GM19468 (cell line): ENCODE measurements around the gene RAPGEF2.

Source experiments
- ATAC-seq: cut with Tn5 transposase; IDR thresholded peaks from one replicate; pipeline ENCODE4 v1.9.1; 2021; ENCODE audit warnings: mild to moderate bottlenecking, moderate library complexity, moderate number of reproducible peaks; ENCODE audit not compliant: unreplicated experiment; ENCODE audit errors: extremely low read depth

RAPGEF2 gene

DNA sequence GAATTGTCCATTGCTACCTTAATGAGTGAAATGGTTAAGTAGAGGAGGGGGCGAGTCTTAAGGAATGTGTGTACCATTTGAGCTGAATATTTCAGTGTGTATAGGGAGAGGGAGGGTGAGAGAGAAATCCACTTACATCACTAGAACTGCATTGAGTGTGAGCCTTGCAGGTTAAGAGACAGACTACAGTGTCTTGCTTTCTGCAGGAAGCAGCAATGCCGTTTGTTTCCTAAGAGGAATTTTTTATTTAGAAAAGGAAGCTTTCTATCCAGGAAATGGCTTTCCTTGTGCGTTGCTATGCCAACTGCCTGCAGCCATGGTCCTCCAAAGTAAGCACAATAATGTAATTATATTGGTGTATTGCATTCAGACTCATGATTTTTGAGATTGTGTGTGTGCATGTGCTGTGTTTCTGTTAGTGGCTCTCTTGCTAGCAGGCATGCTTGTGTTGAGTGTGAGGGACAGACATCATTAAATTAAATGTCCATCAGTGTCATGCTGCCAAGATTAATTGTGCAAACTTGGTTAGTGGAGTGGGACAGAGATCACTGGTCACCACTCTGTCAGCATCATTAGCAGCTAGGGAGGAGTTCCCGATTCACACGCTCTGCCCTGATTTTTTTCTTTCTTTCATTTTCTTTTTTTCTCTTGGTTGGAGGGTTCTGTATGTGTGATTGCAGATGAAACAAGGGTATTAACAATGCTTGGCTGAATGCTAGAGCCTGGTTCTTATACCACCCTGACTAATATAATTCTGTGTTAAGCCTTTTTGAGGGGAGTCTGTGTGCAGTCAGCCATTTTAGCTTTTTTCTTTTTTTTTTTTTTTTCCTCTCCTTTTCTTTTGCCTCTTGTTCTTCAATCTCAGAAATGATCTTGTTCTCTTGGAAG, 164.3 kb downstream of the RAPGEF2 start:
- no peak for ATAC-seq

DNA sequence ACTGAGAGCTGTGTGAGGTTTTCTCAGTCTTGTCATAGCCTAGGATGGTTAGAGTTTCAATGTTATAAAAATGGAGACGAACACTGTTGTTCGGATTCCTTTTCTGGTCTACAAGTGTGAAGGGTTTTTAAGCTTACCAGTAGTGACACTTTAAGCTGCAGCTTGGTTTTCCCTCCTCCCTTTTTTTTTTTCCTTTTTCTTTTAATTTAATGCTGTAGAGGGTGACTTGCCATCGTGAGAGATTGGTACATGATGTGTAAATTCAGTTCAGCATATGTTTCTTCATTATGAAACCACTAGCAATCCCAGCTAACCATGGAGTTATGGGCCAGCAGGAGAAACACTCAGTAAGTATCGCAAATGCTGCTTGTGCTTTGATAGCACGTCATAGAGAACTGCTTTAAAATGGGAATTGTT, 165.0 kb downstream of the RAPGEF2 start:
- no peak for ATAC-seq

DNA sequence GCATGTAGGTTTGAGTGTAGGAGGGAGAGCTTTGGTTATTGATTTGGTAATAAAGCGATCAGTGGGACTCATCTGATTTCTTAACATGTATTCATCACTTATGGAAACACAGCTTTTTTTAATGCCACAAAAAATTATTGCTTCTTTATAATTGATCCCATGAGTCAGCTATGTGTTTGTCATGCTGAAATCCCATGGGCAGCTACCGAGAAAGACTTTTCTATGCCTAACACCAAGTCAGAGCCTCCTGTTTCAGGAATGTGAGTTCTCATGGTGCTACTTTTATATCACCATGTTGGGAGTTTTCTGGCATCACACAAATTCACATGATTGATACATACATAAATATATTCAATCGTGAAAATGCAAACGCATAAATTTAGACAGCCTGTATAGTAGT, 165.7 kb downstream of the RAPGEF2 start:
- no peak for ATAC-seq

DNA sequence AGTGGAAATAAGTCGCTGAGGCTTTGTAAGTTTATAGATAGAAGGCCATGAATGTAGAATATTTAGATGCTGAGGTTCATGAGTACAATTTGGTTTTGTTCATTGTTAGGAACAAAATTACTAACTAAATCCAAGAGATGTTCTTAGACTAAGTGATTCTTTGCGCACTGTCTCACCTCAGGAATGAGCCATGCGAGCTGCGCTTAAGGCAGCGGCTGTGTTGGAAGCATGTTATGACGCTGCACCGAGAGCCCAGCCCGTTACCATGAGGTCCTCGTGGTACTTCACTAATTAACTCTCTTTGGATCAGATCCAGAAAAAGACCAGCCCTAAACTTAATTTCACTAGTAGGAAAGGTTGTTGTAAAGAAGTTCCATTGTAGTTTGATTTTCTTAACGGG, 166.2 kb downstream of the RAPGEF2 start:
- ATAC-seq, result no peak

DNA sequence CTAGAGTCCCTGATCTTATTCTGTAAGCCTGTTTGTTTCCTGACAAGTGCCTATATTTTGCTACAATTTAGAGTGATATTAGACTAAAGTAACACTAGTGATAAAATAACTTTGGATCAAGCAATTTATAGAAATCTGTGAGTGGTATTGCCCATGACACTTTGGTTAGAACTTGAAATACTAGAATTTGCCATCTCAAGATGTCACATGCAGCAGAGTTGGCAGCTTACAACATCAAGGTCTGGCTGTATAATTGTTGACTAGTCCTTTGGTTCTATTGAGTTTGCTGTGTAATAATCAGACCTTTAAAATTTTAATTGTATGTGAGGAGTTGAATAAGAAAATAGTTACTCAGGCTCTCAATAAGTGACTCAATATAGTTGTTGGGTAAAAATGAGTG, 167.1 kb downstream of the RAPGEF2 start:
- no peak for ATAC-seq

DNA sequence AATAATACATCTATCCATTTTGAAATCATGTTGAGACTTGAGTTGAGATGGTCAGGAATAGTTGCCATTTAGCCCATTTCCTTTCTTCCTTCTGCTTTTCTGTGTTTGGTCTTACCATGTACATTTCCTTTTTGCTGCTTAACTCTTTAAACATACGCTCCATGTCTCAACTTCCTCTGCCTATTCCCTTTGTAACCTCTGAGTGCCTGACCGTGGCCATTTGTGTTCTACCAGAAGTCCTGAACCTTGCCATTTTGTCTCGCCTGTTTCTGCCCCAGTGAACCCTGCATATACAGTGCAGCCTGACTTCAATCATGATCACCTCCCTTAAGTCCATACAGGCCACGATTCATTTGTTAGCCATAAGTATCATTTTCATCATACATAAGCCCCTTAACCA, 169.0 kb downstream of the RAPGEF2 start:
- ATAC-seq, result no peak

DNA sequence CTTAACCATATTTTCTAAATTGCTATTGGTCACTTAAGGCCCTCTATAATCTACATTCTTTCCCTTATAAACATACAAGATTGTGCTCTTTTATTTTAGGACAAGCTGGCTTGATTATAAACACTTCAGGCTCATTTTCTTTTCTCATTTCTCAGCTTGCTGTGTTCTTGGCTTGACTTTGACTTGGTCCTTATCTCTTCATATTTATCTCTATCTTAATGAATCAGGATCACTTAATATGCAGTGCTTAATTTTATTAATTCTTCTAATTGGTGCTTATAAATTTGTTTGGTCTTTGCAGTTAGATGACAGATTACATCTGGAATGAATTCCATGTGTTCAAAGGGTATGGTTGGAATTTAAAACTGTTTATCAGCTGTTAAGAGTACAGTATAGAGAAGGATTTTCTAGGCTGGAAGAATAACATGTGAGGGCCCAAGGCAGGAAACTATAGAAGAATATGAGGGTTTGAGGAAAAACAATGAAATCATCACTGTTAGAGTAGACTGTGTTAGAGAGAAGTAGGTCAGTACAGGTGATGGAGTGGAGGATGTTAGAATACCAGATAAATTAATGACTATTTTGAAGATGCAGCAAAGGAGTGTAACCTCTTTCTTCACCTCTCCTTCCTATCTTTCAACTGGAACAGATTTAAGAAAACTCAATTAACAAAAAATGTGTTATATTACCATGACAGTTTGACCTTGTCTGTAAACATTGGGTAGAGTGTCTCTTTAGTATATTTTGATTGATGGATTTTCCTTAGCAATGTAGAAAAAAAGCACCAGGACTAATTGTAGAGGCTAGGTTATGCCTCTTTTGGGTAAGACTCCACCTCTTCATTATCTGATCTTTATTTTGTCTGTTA, 169.6 kb downstream of the RAPGEF2 start:
- no peak for ATAC-seq

DNA sequence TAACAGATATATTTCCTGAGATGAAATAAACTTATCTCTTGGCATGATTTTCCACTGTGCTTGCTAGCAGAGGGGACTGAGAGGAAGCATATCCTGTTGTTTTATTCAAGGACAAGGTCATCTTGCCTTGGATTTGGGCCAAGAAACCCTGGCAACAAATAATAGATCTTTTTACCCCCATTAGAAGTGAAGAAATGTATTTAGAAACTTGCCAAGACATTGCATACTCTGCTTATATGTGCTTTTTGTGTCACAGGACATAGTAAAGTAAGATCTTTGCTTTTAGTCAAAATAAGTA, 170.2 kb downstream of the RAPGEF2 start:
- no peak for ATAC-seq

DNA sequence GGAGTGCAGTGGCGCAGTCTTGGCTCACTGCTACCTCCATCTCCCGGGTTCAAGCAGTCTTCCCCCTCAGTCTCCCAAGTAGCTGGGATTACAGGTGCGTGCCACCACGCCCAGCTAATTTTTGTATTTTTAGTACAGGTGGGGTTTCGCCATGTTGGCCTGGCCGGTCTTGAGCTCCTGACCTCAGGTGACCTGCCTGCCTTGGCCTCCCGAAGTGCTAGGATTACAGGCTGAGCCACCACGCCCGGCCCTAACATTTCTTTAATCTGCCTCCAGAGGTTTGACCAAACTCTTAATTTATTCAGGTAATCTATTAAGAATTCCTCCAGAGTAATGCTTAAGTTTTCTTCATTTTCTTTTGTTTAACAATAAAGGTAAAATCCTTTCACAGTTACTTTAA, 171.0 kb downstream of the RAPGEF2 start:
- no peak for ATAC-seq

DNA sequence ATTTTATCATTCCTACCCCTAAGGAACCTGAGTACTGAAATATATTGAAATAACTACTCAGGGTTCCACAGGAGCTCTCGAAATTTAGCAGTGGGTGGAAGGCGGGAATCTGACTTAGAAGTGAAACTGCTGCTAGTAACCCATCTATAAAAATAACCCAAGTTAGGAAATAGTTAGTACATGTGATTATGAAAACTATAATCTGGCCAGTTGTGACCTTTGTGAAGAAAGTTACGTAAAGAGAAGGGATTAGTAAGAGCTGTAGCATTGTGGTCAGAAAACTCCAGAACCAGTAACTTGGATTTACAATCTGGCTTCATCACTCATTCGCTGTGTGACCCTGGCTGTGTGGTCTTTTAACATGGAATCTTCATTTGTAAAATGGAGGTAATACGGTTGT, 175.5 kb downstream of the RAPGEF2 start:
- ATAC-seq, result no peak

DNA sequence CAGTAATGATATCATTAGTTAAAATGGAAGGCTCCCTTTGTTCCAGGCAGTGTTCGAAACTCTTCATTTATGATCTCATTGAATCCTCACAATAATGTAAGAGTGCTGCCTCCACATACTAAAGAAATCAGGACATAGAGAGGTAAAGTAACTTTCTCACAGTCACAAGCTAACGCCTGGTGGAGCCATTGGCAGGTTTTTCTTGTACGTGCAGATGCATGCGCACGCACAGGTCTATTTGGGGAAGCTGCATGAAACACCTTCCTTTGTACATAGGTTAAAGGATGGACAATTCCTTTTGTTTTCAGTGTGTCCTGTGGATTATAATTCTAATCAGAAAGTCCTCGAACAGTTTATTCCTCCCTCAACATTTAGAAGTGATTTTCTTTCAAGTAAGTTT, 176.2 kb downstream of the RAPGEF2 start:
- ATAC-seq, result no peak

DNA sequence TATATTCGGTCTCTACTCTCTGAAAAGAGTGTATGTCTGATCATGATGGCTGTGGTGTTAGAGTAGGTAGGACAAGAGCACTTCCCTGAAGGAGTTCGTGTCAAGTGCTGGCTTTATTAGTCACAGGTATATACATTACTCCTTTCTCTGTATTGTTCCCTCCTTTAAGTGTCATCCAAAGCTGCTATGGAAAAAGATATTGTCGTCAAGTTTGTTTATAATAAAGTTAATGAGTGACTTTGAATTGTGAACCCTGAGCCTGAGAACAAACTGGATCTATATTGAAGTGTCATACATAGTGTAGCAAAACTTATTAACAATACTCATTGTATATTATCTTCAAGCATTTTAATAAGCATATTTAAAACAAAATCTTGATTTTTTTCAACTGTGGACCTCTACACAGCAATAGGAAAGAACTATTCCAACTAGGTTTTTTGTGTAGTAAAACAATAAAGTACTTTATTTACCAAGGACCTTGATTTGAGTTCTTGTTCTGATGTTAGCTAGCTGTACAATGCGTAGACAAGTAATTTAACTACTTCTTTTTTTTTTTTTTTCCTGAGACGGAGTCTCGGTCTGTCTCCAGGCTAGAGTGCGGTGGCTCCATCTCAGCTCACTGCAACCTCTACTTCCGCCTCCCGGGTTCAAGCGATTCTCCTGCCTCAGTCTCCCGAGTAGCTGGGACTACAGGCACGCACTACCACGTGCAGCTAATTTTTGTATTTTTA, 177.7 kb downstream of the RAPGEF2 start:
- ATAC-seq, result no peak

DNA sequence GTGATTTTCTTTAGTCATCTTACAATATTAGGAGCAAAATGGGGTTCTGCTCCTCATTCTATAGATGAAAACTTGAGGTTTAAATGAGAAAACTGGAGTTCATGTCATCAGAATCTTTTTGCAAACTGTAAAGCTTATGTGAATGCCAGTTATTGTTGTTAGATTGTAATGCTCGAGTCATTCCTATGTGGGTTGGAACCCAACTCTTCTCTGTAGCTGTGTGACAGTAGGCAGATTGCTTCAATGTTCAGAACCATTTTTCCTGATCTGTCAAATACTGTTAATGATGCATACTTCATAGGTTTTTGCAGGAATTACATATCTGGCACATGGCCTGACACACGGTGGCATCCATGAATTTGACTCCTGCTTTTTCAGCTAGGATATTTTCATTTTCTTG, 178.9 kb downstream of the RAPGEF2 start:
- no peak for ATAC-seq

DNA sequence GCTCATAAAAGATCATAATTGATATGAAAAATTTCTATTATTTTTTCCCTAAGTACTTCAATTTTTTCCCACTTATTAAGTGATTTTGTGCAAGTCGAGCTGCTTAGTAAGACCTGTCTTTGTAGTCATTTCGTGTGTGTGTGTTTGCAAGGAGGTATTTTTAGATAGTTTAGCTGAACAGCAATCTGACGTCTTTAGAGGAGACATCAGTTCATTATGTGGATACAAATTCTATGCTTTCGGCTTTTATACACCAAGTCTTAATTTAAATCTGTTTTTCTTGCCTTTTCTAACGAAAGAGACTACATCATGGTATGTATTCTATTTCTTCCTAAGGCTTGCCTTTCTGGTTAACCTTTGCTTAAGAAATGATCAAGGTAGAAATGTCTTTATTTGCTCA, 179.4 kb downstream of the RAPGEF2 start:
- no peak for ATAC-seq

DNA sequence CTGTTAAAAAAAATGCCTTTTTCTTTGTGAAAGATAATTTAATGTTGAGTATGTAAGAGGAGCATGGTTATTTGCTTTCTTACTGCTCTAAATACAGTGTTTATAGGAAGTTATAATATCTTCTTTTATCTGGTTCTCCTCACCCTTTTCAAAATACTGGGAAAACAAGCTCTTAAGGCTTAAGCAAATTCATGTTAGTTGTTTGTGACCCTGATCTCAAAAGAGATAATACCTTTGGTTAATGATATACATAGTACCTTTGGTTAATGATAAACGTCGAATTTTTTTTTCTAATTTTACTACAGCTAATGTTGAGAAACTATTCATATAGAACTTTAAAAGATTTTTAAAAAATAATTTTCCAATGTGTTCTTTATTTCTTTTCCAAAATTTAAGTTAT, 180.1 kb downstream of the RAPGEF2 start:
- no peak for ATAC-seq

DNA sequence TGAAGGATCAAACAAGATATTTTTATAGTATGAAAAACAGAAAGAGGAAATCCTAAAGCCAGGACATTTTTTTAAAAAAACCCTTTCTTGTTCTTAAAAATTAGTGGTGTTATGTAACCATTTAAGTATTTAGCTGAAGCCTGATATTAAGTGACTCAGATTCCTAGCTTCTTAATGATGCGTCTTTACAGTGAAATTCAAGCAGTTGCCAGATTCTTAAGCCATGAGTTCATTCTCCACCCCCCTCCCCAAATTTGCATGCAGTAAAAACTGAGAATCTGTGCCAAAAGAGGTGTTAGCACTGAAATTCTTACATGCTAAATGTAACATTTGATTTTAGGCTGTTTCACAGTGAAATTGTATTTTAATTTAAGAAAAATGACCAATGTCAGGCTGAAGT, 180.8 kb downstream of the RAPGEF2 start:
- ATAC-seq, result no peak

DNA sequence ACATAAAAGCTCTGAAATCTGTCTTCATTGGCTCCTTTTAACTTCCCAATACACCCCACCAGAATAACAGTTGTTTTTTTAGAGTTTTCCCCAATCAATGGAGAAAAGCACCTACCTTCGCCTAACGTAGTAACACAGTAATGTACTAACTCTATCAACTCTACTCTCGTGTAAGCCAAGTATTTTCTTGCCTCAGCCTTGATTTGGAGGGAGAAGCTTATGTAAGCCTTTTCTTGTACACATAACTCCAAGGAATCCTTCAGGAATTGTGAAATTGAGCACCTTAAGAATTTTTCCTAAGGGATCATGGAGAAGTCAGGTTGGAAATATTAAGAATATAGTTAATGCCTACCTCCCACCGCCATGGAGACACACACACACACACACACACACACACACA, 181.2 kb downstream of the RAPGEF2 start:
- no peak for ATAC-seq

DNA sequence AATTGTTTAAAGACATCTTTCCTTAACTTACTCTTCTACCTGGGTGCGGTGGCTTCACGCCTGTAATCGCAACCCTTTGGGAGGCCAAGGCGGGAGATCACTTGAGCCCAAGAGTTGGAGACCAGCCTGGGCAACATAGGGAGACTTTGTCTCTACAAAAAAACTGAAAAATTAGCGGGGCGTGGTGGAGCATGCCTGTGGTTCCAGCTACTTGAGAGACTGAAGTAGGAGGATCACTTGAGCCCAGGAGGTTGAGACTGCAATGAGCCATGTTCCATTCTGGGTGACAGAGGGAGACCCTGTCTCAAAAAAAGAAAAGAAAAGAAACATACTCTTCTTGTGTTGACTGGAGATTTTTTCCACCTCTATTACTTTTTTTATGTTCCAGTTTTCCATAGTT, 181.9 kb downstream of the RAPGEF2 start:
- no peak for ATAC-seq

DNA sequence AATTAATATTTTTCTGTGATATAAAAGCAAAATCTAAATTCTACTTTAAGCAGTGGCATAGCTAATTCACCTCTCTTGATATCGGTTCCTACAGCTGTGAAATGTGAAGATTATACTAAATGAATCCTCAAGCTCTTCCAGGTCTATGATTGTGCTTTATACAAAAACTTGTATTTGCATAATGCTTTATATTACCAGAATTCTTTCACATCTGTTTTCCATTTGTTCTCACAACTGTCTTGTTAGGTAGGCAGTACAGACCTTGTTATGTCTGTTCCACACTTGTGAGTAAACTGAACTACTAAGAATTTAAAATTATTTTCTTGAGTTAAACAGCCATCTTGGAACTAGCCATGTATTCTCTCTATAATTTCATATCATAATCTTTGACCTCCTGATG, 184.9 kb downstream of the RAPGEF2 start:
- ATAC-seq, result no peak

DNA sequence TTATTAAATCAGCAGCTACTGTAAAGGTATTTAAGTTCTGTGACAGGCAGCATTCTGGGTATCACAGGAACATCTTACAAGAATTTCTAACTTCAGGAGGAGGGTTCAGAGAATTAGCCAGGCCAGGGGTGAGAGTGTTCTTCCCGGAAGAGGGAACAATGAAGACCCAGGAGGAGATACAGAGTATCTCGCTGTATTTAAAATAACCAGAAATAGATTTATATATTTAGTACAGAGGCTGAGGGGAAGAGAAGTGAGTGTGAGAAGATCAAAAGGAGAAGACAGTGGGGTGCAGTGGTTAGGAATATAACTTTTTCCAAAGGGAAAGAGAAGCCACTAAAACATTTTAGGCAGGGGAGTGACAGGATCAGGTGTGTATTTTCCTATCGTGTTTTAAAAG, 186.8 kb downstream of the RAPGEF2 start:
- ATAC-seq, result no peak
